HEK293 (cell line): ENCODE results near the gene NAAA.
A peak's percentile ranks its signal among the peaks of the same experiment; 100 is the strongest.

Experiments used
- CTCF ChIA-PET: fragments of 350-600 bp; formaldehyde crosslinking; extraction: SDS; loops from one replicate; lab custom pipeline; 2021; ENCODE audit warnings: antibody characterized with exemption; lab: Yijun Ruan, JAX
- POLR2A ChIA-PET: fragments of 300-600 bp; formaldehyde crosslinking; extraction: SDS; loops from one replicate; lab custom pipeline; 2020; ENCODE audit warnings: antibody characterized with exemption, inconsistent platforms; lab: Yijun Ruan, JAX
- H3K27ac ChIP-seq: fragments of 200-500 bp; sonication (Bioruptor generic); 2 replicates; pipeline ENCODE4 v1.5.1; 2014; ENCODE audit warnings: low read depth, low read length, control low read depth, inconsistent platforms; ENCODE audit errors: extremely low read depth
- H3K36me3 ChIP-seq, 2 experiments: fragments of 200-500 bp in 1 of 2; sonication (Bioruptor generic) in 1 of 2; 1 replicate in 1 of 2; 2 replicates in 1 of 2; pipeline ENCODE4 v1.5.1; 2014 to 2017; ENCODE audit warnings: inconsistent platforms in 2 of 2, low read length in 2 of 2; ENCODE audit not compliant: control insufficient read depth in 2 of 2, insufficient read depth in 1 of 2
- H3K4me1 ChIP-seq: fragments of 200-500 bp; sonication (Bioruptor generic); 2 replicates; pipeline ENCODE4 v1.5.1; 2014; ENCODE audit warnings: mild to moderate bottlenecking, low read length, inconsistent platforms; ENCODE audit not compliant: control insufficient read depth, insufficient read depth
- H3K4me3 ChIP-seq: 2 replicates; pipeline ENCODE4 v1.5.1; 2011; ENCODE audit warnings: low read depth, mild to moderate bottlenecking, control low read depth, low read length, moderate library complexity
- H3K9me3 ChIP-seq: fragments of 200-500 bp; sonication (Bioruptor generic); 2 replicates; pipeline ENCODE4 v1.5.1; 2014; ENCODE audit warnings: low read depth, low read length, inconsistent platforms; ENCODE audit not compliant: control insufficient read depth, insufficient read depth
- PRDM10 ChIP-seq: fragments of 450-650 bp; formaldehyde crosslinking; IDR thresholded peaks from 2 replicates; pipeline ENCODE4 v1.5.1; 2016; ENCODE audit warnings: missing biosample characterization, missing genetic modification characterization
- PRDM6 ChIP-seq: fragments of 450-650 bp; formaldehyde crosslinking; IDR thresholded peaks from 2 replicates; pipeline ENCODE4 v1.5.1; 2017; ENCODE audit warnings: missing biosample characterization, missing genetic modification characterization
- SP3 ChIP-seq: fragments of 450-650 bp; formaldehyde crosslinking; IDR thresholded peaks from 2 replicates; pipeline ENCODE4 v1.5.1; 2016; ENCODE audit warnings: missing biosample characterization, missing genetic modification characterization
- TSHZ1 ChIP-seq: fragments of 450-650 bp; formaldehyde crosslinking; IDR thresholded peaks from 2 replicates; pipeline ENCODE4 v1.5.1; 2016; ENCODE audit warnings: missing biosample characterization, missing genetic modification characterization, borderline replicate concordance
- ZBTB20 ChIP-seq: fragments of 450-650 bp; formaldehyde crosslinking; IDR thresholded peaks from 2 replicates; pipeline ENCODE4 v1.5.1; 2016; ENCODE audit warnings: missing biosample characterization, missing genetic modification characterization
- ZFP3 ChIP-seq: fragments of 450-650 bp; formaldehyde crosslinking; IDR thresholded peaks from 2 replicates; pipeline ENCODE4 v1.5.1; 2016; ENCODE audit warnings: low read depth, missing biosample characterization, missing genetic modification characterization
- ZIC2 ChIP-seq: fragments of 450-650 bp; formaldehyde crosslinking; IDR thresholded peaks from 2 replicates; pipeline ENCODE4 v1.5.1; 2016; ENCODE audit warnings: missing biosample characterization, missing genetic modification characterization
- ZNF175 ChIP-seq: fragments of 450-650 bp; formaldehyde crosslinking; IDR thresholded peaks from 2 replicates; pipeline ENCODE4 v1.5.1; 2016; ENCODE audit warnings: missing biosample characterization, missing genetic modification characterization
- ZNF19 ChIP-seq: fragments of 450-650 bp; formaldehyde crosslinking; IDR thresholded peaks from 2 replicates; pipeline ENCODE4; 2016; ENCODE audit warnings: missing biosample characterization, missing genetic modification characterization, low read depth
- ZNF274 ChIP-seq, 2 experiments: fragments of 200-500 bp in 1 of 2; fragments of 450-650 bp in 1 of 2; sonication (Bioruptor generic) in 1 of 2; formaldehyde crosslinking in 1 of 2; IDR thresholded peaks; 2 replicates each; pipeline versions ENCODE4 v1.5.1 to v1.6.1; 2014 to 2016; ENCODE audit warnings: borderline replicate concordance in 1 of 2, inconsistent platforms in 1 of 2, low read length in 1 of 2, missing biosample characterization in 1 of 2, missing genetic modification characterization in 1 of 2
- ZNF280C ChIP-seq: fragments of 450-650 bp; formaldehyde crosslinking; IDR thresholded peaks from 2 replicates; pipeline ENCODE4 v1.5.1; 2016; ENCODE audit warnings: missing biosample characterization, missing genetic modification characterization
- ZNF449 ChIP-seq: fragments of 450-650 bp; formaldehyde crosslinking; IDR thresholded peaks from 2 replicates; pipeline ENCODE4 v1.5.1; 2017; ENCODE audit warnings: missing biosample characterization, mild to moderate bottlenecking, missing genetic modification characterization, moderate library complexity
- ZNF600 ChIP-seq: fragments of 450-650 bp; formaldehyde crosslinking; IDR thresholded peaks from 2 replicates; pipeline ENCODE4 v1.5.1; 2016; ENCODE audit warnings: missing biosample characterization, missing genetic modification characterization
- ZNF660 ChIP-seq: fragments of 450-650 bp; IDR thresholded peaks from 2 replicates; pipeline ENCODE4 v1.5.1; 2018; ENCODE audit warnings: missing biosample characterization, mild to moderate bottlenecking, missing genetic modification characterization
- ZNF664 ChIP-seq: fragments of 450-650 bp; formaldehyde crosslinking; IDR thresholded peaks from 2 replicates; pipeline ENCODE4 v1.5.1; 2016; ENCODE audit warnings: missing biosample characterization, missing genetic modification characterization
- ZNF704 ChIP-seq: fragments of 450-650 bp; formaldehyde crosslinking; IDR thresholded peaks from 2 replicates; pipeline ENCODE4 v1.5.1; 2016; ENCODE audit warnings: missing biosample characterization, missing genetic modification characterization

NAAA gene

GRCh38 chr4:75939890-75940691 is 722 bp downstream of the NAAA start (continued):
- TF ChIP-seq ZNF175 (no peak), ZNF280C (no peak), ZNF274 (IDR thresholded peaks at IDR 0.05; ENCODE audit: low read length) (no peak), ZNF274 (tag by site-specific recombination; IDR thresholded peaks at IDR 0.05; ENCODE audit: borderline replicate concordance) (no peak), ZNF600 (tag by site-specific recombination) (no peak), ZNF660 (tag by site-specific recombination) (0 out of 2 replicates have a peak, but pooled peaks have one; percentile 16)

- ChIA-PET CTCF (no interaction called here), POLR2A (no interaction called here)
Observed at GRCh38 chr4:75935628-75936027, 5.2 kb downstream of the NAAA start.

GRCh38 chr4:75930152-75930551 is 10.7 kb downstream of the NAAA start:
- Histone ChIP-seq H3K36me3 (peaks cover 0 to 18% of the 10 kb centered on the region in 2 experiments; a peak in 2 of 3 replicates), H3K4me1 (no peaks in the 10 kb centered on the region), H3K9me3 (no peaks in the 10 kb centered on the region), H3K4me3 (no peak overlapping the region), H3K27ac (no peak overlapping the region)
- ChIA-PET POLR2A (no interaction called here), CTCF (interaction anchor here (0.5 kb wide), 1 partner anchor 81 kb away, joined by 3 read pairs; no protein-coding TSS in a partner anchor)
- TF ChIP-seq ZIC2 (tag by site-specific recombination) (no peak), SP3 (tag by site-specific recombination) (no peak), PRDM6 (tag by site-specific recombination) (no peak), ZFP3 (tag by site-specific recombination) (no peak), PRDM10 (no peak), ZNF704 (tag by site-specific recombination) (no peak), TSHZ1 (tag by site-specific recombination) (no peak), ZNF19 (tag by site-specific recombination) (no peak), ZBTB20 (no peak), ZNF449 (tag by site-specific recombination) (no peak)

More at GRCh38 chr4:75935628-75936027, 5.2 kb downstream of the NAAA start:
- TF ChIP-seq ZNF664, result no peak
- H3K4me3 ChIP-seq, result no peak overlapping the region
- H3K36me3 ChIP-seq, result peaks cover 0 to 22% of the 10 kb centered on the region in 2 experiments; a peak in 2 of 3 replicates
- H3K4me1 ChIP-seq, result no peaks in the 10 kb centered on the region
- no peak overlapping the region for H3K27ac ChIP-seq
- no peaks in the 10 kb centered on the region for H3K9me3 ChIP-seq
